Measurements from ENCODE around the gene PTPRM. TPM values are rescaled to one million over a fixed set of nuclear protein-coding genes. Genes with fewer than 3 reads are reported as not detected.

PTPRM gene
- polyA plus RNA-seq, 1 experiment: 81.1 TPM

GRCh38 chr18:8385400-8385799 lies 818.3 kb downstream of the PTPRM start:
- no peaks in the 10 kb centered on the region for H3K27me3 ChIP-seq (ENCODE audit: control insufficient read depth, insufficient read depth, low read length)
- ChIA-PET CTCF (no interaction called here), POLR2A (no interaction called here)
- H3K4me3 ChIP-seq (ENCODE audit: low read depth, low read length): no peak overlapping the region
- TF ChIP-seq CTCF (IDR thresholded peaks at IDR 0.05; ENCODE audit: low read depth, low read length): no peak
- no peak for DNase-seq (ENCODE audit: low read depth, low spot score)
- no peaks in the 10 kb centered on the region for H3K9me3 ChIP-seq (ENCODE audit: control insufficient read depth, insufficient read depth, low read length)
- H3K27ac ChIP-seq (ENCODE audit: low read depth, low read length): no peak overlapping the region

- Histone ChIP-seq H3K27me3 (ENCODE audit: control insufficient read depth, insufficient read depth, low read length) (no peaks in the 10 kb centered on the region), H3K4me3 (ENCODE audit: low read depth, low read length) (no peak overlapping the region), H3K27ac (ENCODE audit: low read depth, low read length) (no peak overlapping the region), H3K9me3 (ENCODE audit: control insufficient read depth, insufficient read depth, low read length) (no peaks in the 10 kb centered on the region)
- CTCF ChIA-PET: no interaction called here
- no peak for TF ChIP-seq CTCF (IDR thresholded peaks at IDR 0.05; ENCODE audit: low read depth, low read length)
- no peak for DNase-seq (ENCODE audit: low read depth, low spot score)
- POLR2A ChIA-PET: no interaction called here
These were observed 819.7 kb downstream of the PTPRM start for GRCh38 chr18:8386669-8387380.

- CTCF ChIA-PET: interaction anchor here (0.5 to 3.6 kb wide), 45 partner anchors 8 to 1169 kb away, joined by 3 to 49 read pairs (median 4); no protein-coding TSS in a partner anchor
- no peak overlapping the region for H3K4me3 ChIP-seq (ENCODE audit: low read depth, low read length)
These were observed 822.5 kb downstream of the PTPRM start for GRCh38 chr18:8389391-8390340.

GRCh38 chr18:8391068-8391467 lies 824.0 kb downstream of the PTPRM start:
- POLR2A ChIA-PET: interaction anchor here (0.7 kb wide), 1 partner anchor 409 kb away, joined by 3 read pairs; no protein-coding TSS in a partner anchor
- DNase-seq (ENCODE audit: low read depth, low spot score): no peak
- TF ChIP-seq CTCF (IDR thresholded peaks at IDR 0.05; ENCODE audit: low read depth, low read length): no peak
- Histone ChIP-seq H3K9me3 (ENCODE audit: control insufficient read depth, insufficient read depth, low read length) (no peaks in the 10 kb centered on the region), H3K4me3 (ENCODE audit: low read depth, low read length) (no peak overlapping the region), H3K27ac (ENCODE audit: low read depth, low read length) (no peak overlapping the region), H3K27me3 (ENCODE audit: control insufficient read depth, insufficient read depth, low read length) (no peaks in the 10 kb centered on the region)
- CTCF ChIA-PET: interaction anchor here (0.8 to 3.6 kb wide), 2 partner anchors 8 to 600 kb away, joined by 3 to 49 read pairs; no protein-coding TSS in a partner anchor

More at GRCh38 chr18:8389391-8390340, 822.5 kb downstream of the PTPRM start:
- peak; percentile 24 for DNase-seq (ENCODE audit: low read depth, low spot score)
- no peaks in the 10 kb centered on the region for H3K27me3 ChIP-seq (ENCODE audit: control insufficient read depth, insufficient read depth, low read length)
- H3K9me3 ChIP-seq (ENCODE audit: control insufficient read depth, insufficient read depth, low read length): no peaks in the 10 kb centered on the region
- POLR2A ChIA-PET: no interaction called here
- peak; percentile 89 for TF ChIP-seq CTCF (IDR thresholded peaks at IDR 0.05; ENCODE audit: low read depth, low read length)
- no peak overlapping the region for H3K27ac ChIP-seq (ENCODE audit: low read depth, low read length)
